Bronchial epithelial cell (primary cell): ENCODE measurements around the gene TECTA. TPM values are rescaled to one million over a fixed set of nuclear protein-coding genes. Genes with fewer than 3 reads are reported as not detected.

Experiments used
- DNase-seq: peaks from one replicate; pipeline ENCODE4 v3.0.0-alpha.2; 2010; ENCODE audit warnings: low read depth
- FAIRE-seq: peaks from 2 replicates; lab custom pipeline; 2011; peaks lifted over from hg19 to GRCh38; lab: Jason Lieb, UNC
- H3K27me3 ChIP-seq: 2 replicates; pipeline ENCODE4 v1.5.1; 2011; ENCODE audit warnings: low read length; ENCODE audit not compliant: control insufficient read depth, insufficient read depth
- H3K36me3 ChIP-seq: 2 replicates; pipeline ENCODE4 v1.5.1; 2011; ENCODE audit warnings: low read length; ENCODE audit not compliant: control insufficient read depth, insufficient read depth
- H3K4me3 ChIP-seq: 2 replicates; pipeline ENCODE4 v1.5.1; 2011; ENCODE audit warnings: mild to moderate bottlenecking, low read depth, low read length, control low read depth
- total RNA-seq: library from RNA; depleted of rRNA; stranded (reverse); fragments of >200 nt; gene quantifications from 2 replicates; pipeline ENCODE4 v1.2.1, GENCODE V29; 2014
- TF ChIP-seq, protein P1 (sequence below): IDR thresholded peaks from 2 replicates; pipeline ENCODE4 v1.5.1; 2011; ENCODE audit warnings: mild to moderate bottlenecking, moderate library complexity, low read length, control low read depth, inconsistent platforms; ENCODE audit not compliant: insufficient read depth, severe bottlenecking

TECTA gene
- total RNA-seq, 1 donor from 2014 or later = under 0.01 TPM

DNA sequence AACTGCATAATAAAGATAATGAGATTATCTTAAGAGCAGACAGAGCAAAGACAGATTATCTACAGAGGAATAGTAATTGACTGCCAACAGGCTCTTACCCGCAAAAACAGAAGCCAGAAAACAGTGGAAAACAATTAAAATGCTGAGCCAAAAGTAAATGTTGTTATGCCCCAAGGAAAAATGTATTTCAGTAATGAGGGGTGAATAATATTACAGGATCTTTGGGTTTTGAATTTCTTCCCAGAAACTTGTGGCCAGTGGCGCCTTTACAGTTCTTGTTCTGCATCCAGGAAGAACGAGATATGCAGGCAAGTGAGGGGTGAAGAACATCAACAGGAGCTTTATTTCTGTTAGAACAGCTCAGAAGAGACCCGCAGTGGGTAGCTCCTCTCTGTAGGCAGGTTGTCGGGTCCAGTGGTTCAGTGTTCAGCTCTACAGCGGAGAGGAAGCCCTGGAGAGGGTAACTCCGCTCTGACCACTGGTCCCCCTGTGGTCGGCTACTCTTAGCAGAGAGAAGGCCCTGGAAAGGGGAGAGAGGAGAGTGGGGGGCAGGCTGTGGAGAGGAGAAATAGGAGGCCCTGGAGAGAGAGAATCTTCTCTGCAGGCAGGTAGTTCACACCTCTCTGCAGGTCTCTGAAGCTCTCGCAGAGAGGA is 139.7 kb downstream of the TECTA start:
- TF ChIP-seq, protein P1, sequence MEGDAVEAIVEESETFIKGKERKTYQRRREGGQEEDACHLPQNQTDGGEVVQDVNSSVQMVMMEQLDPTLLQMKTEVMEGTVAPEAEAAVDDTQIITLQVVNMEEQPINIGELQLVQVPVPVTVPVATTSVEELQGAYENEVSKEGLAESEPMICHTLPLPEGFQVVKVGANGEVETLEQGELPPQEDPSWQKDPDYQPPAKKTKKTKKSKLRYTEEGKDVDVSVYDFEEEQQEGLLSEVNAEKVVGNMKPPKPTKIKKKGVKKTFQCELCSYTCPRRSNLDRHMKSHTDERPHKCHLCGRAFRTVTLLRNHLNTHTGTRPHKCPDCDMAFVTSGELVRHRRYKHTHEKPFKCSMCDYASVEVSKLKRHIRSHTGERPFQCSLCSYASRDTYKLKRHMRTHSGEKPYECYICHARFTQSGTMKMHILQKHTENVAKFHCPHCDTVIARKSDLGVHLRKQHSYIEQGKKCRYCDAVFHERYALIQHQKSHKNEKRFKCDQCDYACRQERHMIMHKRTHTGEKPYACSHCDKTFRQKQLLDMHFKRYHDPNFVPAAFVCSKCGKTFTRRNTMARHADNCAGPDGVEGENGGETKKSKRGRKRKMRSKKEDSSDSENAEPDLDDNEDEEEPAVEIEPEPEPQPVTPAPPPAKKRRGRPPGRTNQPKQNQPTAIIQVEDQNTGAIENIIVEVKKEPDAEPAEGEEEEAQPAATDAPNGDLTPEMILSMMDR = no peak
- Histone ChIP-seq H3K4me3 (no peak overlapping the region), H3K36me3 (no peaks in the 10 kb centered on the region), H3K27me3 (no peaks in the 10 kb centered on the region)
- FAIRE-seq (no peak), DNase-seq (no peak)

Other genes starting within 250 kb of the TECTA start
- gene TBCEL, start 77.1 kb upstream of the TECTA start, total RNA-seq = 11.8 and 15.0 TPM in 2 replicates
- gene SC5D, start 191.5 kb downstream of the TECTA start, total RNA-seq = 55.3 and 73.6 TPM in 2 replicates